Fibroblast of mammary gland (primary cell): Measurements from ENCODE around the gene FUS.

Experiments
- DNase-seq: peaks from one replicate; pipeline ENCODE4 v3.0.0-alpha.2; 2010; ENCODE audit warnings: low read depth
- H3K4me3 ChIP-seq: 2 replicates; pipeline ENCODE4 v1.5.1; 2011; ENCODE audit warnings: low read depth, mild to moderate bottlenecking, low read length, moderate library complexity; ENCODE audit not compliant: control insufficient read depth
- CTCF ChIP-seq: conservative IDR thresholded peaks from 2 replicates; pipeline ENCODE4 v1.5.1; 2011; ENCODE audit warnings: low read depth, low read length, inconsistent platforms; ENCODE audit not compliant: control insufficient read depth, insufficient read depth

FUS gene

GRCh38 chr16:31181102-31181830, 1.3 kb downstream of the FUS start:
- peak overlapping the region; percentile 96 for H3K4me3 ChIP-seq
- DNase-seq: peak; percentile 49
- TF ChIP-seq CTCF: no peak

GRCh38 chr16:31182391-31182790, 2.5 kb downstream of the FUS start:
- no peak for DNase-seq
- peak overlapping the region; percentile 96 for H3K4me3 ChIP-seq
- TF ChIP-seq CTCF: no peak

GRCh38 chr16:31183432-31184428, 3.8 kb downstream of the FUS start:
- H3K4me3 ChIP-seq: no peak overlapping the region
- TF ChIP-seq CTCF: no peak
- DNase-seq: no peak

- no peak for DNase-seq
- TF ChIP-seq CTCF: no peak
- H3K4me3 ChIP-seq: no peak overlapping the region
Measured at GRCh38 chr16:31184888-31185287, 4.9 kb downstream of the FUS start.

GRCh38 chr16:31185339-31185738, 5.4 kb downstream of the FUS start:
- TF ChIP-seq CTCF: no peak
- no peak overlapping the region for H3K4me3 ChIP-seq
- DNase-seq: no peak

- TF ChIP-seq CTCF: no peak
- DNase-seq: no peak
- no peak overlapping the region for H3K4me3 ChIP-seq
Measured at GRCh38 chr16:31186176-31186575, 6.2 kb downstream of the FUS start.
